Endothelial cell of umbilical vein (primary cell): ENCODE results near the gene MERTK. TPM values are rescaled to one million over a fixed set of nuclear protein-coding genes. Genes with fewer than 3 reads are reported as not detected.

ENCODE experiments used
- BruUV-seq: library from RNA; stranded (reverse); fragments of 400-500 nt; replicated peaks from 2 replicates; lab custom pipeline; 2021; lab: Mats Ljungman, UMichigan
- CTCF ChIA-PET: fragments of 300-600, 350-600 bp; sonication (Branson Sonifier 250); formaldehyde crosslinking; loops from one replicate; lab custom pipeline; 2021; ENCODE audit warnings: antibody characterized with exemption, inconsistent platforms; lab: Charles Lee
- POLR2A ChIA-PET: fragments of 300-600, 350-600 bp; sonication (Branson Sonifier 250); formaldehyde crosslinking; loops from one replicate; lab custom pipeline; 2021; ENCODE audit warnings: antibody characterized with exemption, inconsistent platforms; lab: Charles Lee
- DNase-seq: peaks from one replicate; pipeline ENCODE4 v3.0.0-alpha.2; 2011; ENCODE audit warnings: low read depth, low spot score
- FAIRE-seq: peaks from 2 replicates; lab custom pipeline; 2011; peaks lifted over from hg19 to GRCh38; lab: Jason Lieb, UNC
- H2AFZ ChIP-seq: 2 replicates; pipeline ENCODE4 v1.6.0; 2012; ENCODE audit warnings: low read depth, low read length, control low read depth, inconsistent platforms
- H3K27ac ChIP-seq: 2 replicates; pipeline ENCODE4 v1.5.1; 2011; ENCODE audit warnings: low read depth, mild to moderate bottlenecking, control low read depth, low read length, moderate library complexity; ENCODE audit not compliant: insufficient read depth
- H3K27me3 ChIP-seq, 2 experiments: 2 replicates each; pipeline versions ENCODE4 v1.6.0 to v1.6.1; 2011; ENCODE audit warnings: low read length in 2 of 2, mixed read lengths in 1 of 2; ENCODE audit not compliant: control insufficient read depth in 2 of 2, insufficient read depth in 2 of 2
- H3K36me3 ChIP-seq, 2 experiments: 2 replicates in 1 of 2; 3 replicates in 1 of 2; pipeline ENCODE4 v1.5.1; 2011; ENCODE audit warnings: low read length in 2 of 2, mild to moderate bottlenecking in 1 of 2, moderate library complexity in 1 of 2; ENCODE audit not compliant: control insufficient read depth in 2 of 2, insufficient read depth in 2 of 2; ENCODE audit errors: extremely low read depth in 1 of 2
- H3K4me1 ChIP-seq: 3 replicates; pipeline ENCODE4 v1.5.1; 2011; ENCODE audit warnings: mild to moderate bottlenecking, low read length; ENCODE audit not compliant: control insufficient read depth, insufficient read depth; ENCODE audit errors: extremely low read depth
- H3K4me2 ChIP-seq: 2 replicates; pipeline ENCODE4 v1.6.1; 2011; ENCODE audit warnings: low read length, control low read depth, mixed read lengths; ENCODE audit not compliant: insufficient read depth
- H3K4me3 ChIP-seq, 3 experiments: fragments of 200-600 bp in 1 of 3; sonication (generic), shearing (Covaris generic) in 1 of 3; replicated peaks in 1 of 3; 2 replicates each; pipeline ENCODE4 v1.5.1; 2011 to 2016; ENCODE audit warnings: control low read depth in 3 of 3, low read length in 3 of 3, mild to moderate bottlenecking in 2 of 3, inconsistent platforms in 1 of 3, low read depth in 1 of 3, moderate library complexity in 1 of 3; ENCODE audit not compliant: insufficient read depth in 1 of 3
- H3K79me2 ChIP-seq: 2 replicates; pipeline ENCODE4 v1.6.0; 2012; ENCODE audit warnings: low read length, inconsistent platforms; ENCODE audit not compliant: control insufficient read depth, insufficient read depth
- H3K9ac ChIP-seq: replicated peaks from 2 replicates; pipeline ENCODE3; 2011; ENCODE audit warnings: low read length, control low read depth; ENCODE audit not compliant: insufficient read depth; ENCODE audit errors: extremely low read depth
- H3K9me1 ChIP-seq: replicated peaks from 3 replicates; pipeline ENCODE4 v1.6.0; 2011; ENCODE audit warnings: mild to moderate bottlenecking, low read length; ENCODE audit not compliant: control insufficient read depth, insufficient read depth; ENCODE audit errors: extremely low read depth
- H3K9me3 ChIP-seq: replicated peaks from 2 replicates; pipeline ENCODE4 v1.5.1; 2012; ENCODE audit warnings: low read length, inconsistent platforms; ENCODE audit not compliant: control insufficient read depth, insufficient read depth
- H4K20me1 ChIP-seq: replicated peaks from 2 replicates; pipeline ENCODE3; 2011; ENCODE audit warnings: mild to moderate bottlenecking, low read length; ENCODE audit not compliant: control insufficient read depth, insufficient read depth; ENCODE audit errors: extremely low read depth
- EZH2 ChIP-seq: IDR thresholded peaks from 2 replicates; pipeline ENCODE4 v1.6.1; 2012; ENCODE audit warnings: borderline replicate concordance, low read depth, mild to moderate bottlenecking, moderate library complexity, low read length, inconsistent platforms; ENCODE audit not compliant: severe bottlenecking
- FOS ChIP-seq: IDR thresholded peaks from 2 replicates; pipeline ENCODE4 v1.6.1; 2011; ENCODE audit warnings: mild to moderate bottlenecking, low read length, moderate library complexity, borderline replicate concordance; ENCODE audit not compliant: insufficient read depth
- GATA2 ChIP-seq: IDR thresholded peaks from 2 replicates; pipeline ENCODE4 v1.7.0; 2011; ENCODE audit warnings: low read depth, mild to moderate bottlenecking, moderate library complexity, mixed read lengths, low read length; ENCODE audit not compliant: insufficient read length, insufficient read depth
- JUN ChIP-seq: IDR thresholded peaks from 2 replicates; pipeline ENCODE4 v1.6.1; 2011; ENCODE audit warnings: borderline replicate concordance, low read depth; ENCODE audit not compliant: insufficient read length, insufficient read depth
- MYC ChIP-seq: IDR thresholded peaks from one replicate; pipeline ENCODE4 v1.6.1; 2011; ENCODE audit warnings: mild to moderate bottlenecking, low read depth, low read length
- POLR2A ChIP-seq: IDR thresholded peaks from 2 replicates; pipeline ENCODE4 v1.6.1; 2012; ENCODE audit warnings: low read depth, mild to moderate bottlenecking, control low read depth, low read length
- POLR2AphosphoS5 ChIP-seq: IDR thresholded peaks from 2 replicates; pipeline ENCODE4 v1.6.1; 2012; ENCODE audit warnings: low read depth, mild to moderate bottlenecking, control low read depth, low read length, moderate library complexity; ENCODE audit not compliant: insufficient read depth
- dilution Hi-C: fragments of 300-500 bp; cut with MboI; formaldehyde crosslinking; loops from one replicate; pipeline ENCODE4 v1.15.0; 2019; ENCODE audit warnings: low sequenced_read_pairs; ENCODE audit not compliant: extremely low pct_ligation_motif_present
- intact Hi-C: fragments of 100-400 bp; cut with micrococcal nuclease; formaldehyde crosslinking; loops from one replicate; pipeline ENCODE4 v1.10.0; 2022
- polyA plus RNA-seq, 4 experiments: library from polyadenylated mRNA; depleted of rRNA in 3 of 4; stranded (reverse) in 3 of 4; unstranded in 1 of 4; fragments of >200 nt; gene quantifications; 2 replicates each; pipeline versions ENCODE4 v1.2.1 to v1.2.3, GENCODE V29; 2011 to 2012; ENCODE audit warnings: missing spikeins in 1 of 4
- total RNA-seq: library from RNA; stranded (reverse); gene quantifications from 2 replicates; pipeline ENCODE4 v1.2.3, GENCODE V29; 2021
- TF ChIP-seq, protein P1 (sequence below): IDR thresholded peaks from 2 replicates; pipeline ENCODE4 v1.6.1; 2011; ENCODE audit not compliant: insufficient read depth, insufficient read length
- TF ChIP-seq, protein P2 (sequence below), 2 donors: IDR thresholded peaks; 1 replicate in 1 of 2; 2 replicates in 1 of 2; pipeline ENCODE4 v1.5.1; 2011; ENCODE audit warnings: low read length in 2 of 2, mild to moderate bottlenecking in 2 of 2, moderate library complexity in 2 of 2, control low read depth in 1 of 2, inconsistent platforms in 1 of 2, low read depth in 1 of 2; ENCODE audit not compliant: insufficient read depth in 1 of 2; ENCODE audit errors: extremely low read depth in 1 of 2

MERTK gene
- total and polyA plus RNA-seq, 2 donors (not counting 3 experiments of a cell fraction or from before 2014, with no cell fraction given), result 37.3 to 39.6 TPM

DNA sequence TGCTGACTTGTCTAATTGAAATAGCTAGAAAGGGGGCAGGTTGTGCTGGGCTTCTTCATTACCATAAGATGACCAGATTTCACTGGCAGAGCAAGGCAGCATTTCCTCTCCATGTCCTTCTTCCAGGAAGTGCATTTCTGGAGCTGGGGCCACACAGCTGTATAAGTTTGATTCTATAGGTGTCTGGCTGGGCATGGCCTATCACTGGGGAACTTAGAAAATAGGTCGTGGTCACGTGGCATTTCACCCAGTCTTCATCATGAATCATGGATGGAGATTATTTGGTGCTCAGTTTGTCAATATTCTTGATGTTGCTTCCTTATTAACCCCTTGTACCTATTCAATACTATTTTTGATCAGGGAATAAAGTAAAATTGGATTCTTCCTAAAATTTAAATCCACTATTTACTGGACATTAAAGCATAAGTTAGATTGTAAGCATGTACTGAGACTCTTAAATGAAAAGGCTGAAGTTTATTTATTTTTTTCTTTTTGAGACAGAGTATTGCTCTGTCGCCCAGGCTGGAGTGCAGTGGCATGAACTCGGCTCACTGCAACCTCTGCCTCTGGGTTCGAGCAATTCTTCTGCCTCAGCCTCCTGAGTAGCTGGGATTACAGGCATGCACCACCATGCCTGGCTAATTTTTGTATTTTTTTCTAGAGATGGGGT, 107.1 kb downstream of the MERTK start:
- no TSS peak for BruUV-seq
- H3K27ac ChIP-seq, result no peak overlapping the region
- peaks cover 7 to 16% of the 10 kb centered on the region in 2 experiments for H3K36me3 ChIP-seq
- H3K27me3 ChIP-seq, result no peaks in the 10 kb centered on the region
- H3K9ac ChIP-seq, result no peak overlapping the region
- H2AFZ ChIP-seq, result no peak overlapping the region
- no peak overlapping the region for H3K4me3 ChIP-seq
- H3K9me3 ChIP-seq, result no peaks in the 10 kb centered on the region
- DNase-seq (no peak), FAIRE-seq (no peak)
- no peaks in the 10 kb centered on the region for H3K79me2 ChIP-seq
- intact Hi-C loops (no loop called here), dilution Hi-C loops (no loop called here)
- H3K4me2 ChIP-seq, result no peak overlapping the region
- no peaks in the 10 kb centered on the region for H3K9me1 ChIP-seq
- no peak for TF ChIP-seq JUN
- TF ChIP-seq FOS, result no peak
- TF ChIP-seq MYC, result no peak
- TF ChIP-seq, protein P1, sequence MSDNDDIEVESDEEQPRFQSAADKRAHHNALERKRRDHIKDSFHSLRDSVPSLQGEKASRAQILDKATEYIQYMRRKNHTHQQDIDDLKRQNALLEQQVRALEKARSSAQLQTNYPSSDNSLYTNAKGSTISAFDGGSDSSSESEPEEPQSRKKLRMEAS, result no peak
- no peak for TF ChIP-seq GATA2
- TF ChIP-seq POLR2A, result no peak
- H3K4me1 ChIP-seq, result peaks cover 13% of the 10 kb centered on the region
- H4K20me1 ChIP-seq, result no peaks in the 10 kb centered on the region
- ChIA-PET CTCF (interaction anchor here (0.8 to 2.4 kb wide), 8 partner anchors 11 to 106 kb away, joined by 3 to 7 read pairs (median 3); no protein-coding TSS in a partner anchor), POLR2A (interaction anchor here (0.7 kb wide), 1 partner anchor 106 kb away, joined by 4 read pairs; no protein-coding TSS in a partner anchor)

DNA sequence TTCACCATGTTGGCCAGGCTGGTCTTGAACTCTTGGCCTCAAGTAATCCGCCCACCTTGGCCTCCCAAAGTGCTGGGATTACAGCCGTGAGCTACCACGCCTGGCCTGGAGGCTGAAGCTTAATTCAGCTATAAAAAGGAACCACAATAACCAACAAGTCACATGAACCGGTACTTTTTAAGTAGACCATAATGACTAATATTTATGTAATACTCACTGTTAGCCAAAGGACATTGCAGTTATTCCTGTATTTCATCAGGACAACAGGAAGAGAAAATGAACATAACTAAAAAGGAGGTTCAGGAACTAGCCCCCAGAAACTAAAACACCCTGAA, 107.6 kb downstream of the MERTK start:
- DNase-seq, result no peak
- Histone ChIP-seq H3K4me2 (no peak overlapping the region), H3K9ac (no peak overlapping the region), H2AFZ (no peak overlapping the region), H3K4me1 (peaks cover 9% of the 10 kb centered on the region), H3K9me1 (no peaks in the 10 kb centered on the region), H3K27ac (no peak overlapping the region), H3K27me3 (no peaks in the 10 kb centered on the region), H3K79me2 (no peaks in the 10 kb centered on the region), H3K4me3 (no peak overlapping the region), H3K36me3 (peaks cover 7 to 20% of the 10 kb centered on the region in 2 experiments), H3K9me3 (no peaks in the 10 kb centered on the region), H4K20me1 (no peaks in the 10 kb centered on the region)
- dilution Hi-C loops (no loop called here), intact Hi-C loops (no loop called here)
- TF ChIP-seq, protein P2, sequence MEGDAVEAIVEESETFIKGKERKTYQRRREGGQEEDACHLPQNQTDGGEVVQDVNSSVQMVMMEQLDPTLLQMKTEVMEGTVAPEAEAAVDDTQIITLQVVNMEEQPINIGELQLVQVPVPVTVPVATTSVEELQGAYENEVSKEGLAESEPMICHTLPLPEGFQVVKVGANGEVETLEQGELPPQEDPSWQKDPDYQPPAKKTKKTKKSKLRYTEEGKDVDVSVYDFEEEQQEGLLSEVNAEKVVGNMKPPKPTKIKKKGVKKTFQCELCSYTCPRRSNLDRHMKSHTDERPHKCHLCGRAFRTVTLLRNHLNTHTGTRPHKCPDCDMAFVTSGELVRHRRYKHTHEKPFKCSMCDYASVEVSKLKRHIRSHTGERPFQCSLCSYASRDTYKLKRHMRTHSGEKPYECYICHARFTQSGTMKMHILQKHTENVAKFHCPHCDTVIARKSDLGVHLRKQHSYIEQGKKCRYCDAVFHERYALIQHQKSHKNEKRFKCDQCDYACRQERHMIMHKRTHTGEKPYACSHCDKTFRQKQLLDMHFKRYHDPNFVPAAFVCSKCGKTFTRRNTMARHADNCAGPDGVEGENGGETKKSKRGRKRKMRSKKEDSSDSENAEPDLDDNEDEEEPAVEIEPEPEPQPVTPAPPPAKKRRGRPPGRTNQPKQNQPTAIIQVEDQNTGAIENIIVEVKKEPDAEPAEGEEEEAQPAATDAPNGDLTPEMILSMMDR (IDR thresholded peaks at IDR 0.05; ENCODE audit: extremely low read depth in 1 of 2, insufficient read depth in 1 of 2, low read depth in 1 of 2, low read length in 2 of 2), result no peak
- TF ChIP-seq FOS (no peak), POLR2A (no peak), GATA2 (no peak), EZH2 (no peak), JUN (no peak), POLR2AphosphoS5 (no peak), MYC (no peak)
- TF ChIP-seq, protein P1, result no peak
- FAIRE-seq, result no peak
- ChIA-PET CTCF (interaction anchor here (1.2 to 2.4 kb wide), 5 partner anchors 11 to 105 kb away, joined by 3 to 7 read pairs (median 4); no protein-coding TSS in a partner anchor), POLR2A (no interaction called here)
- no TSS peak for BruUV-seq
